Stimulated activated naive CD8-positive, alpha-beta T cell treated with anti-CD3 and anti-CD28 coated beads, Interleukin-15, Interleukin-2, amounts not matched to agents 100 ng/mL and 50 ng/mL, for 24 hours (primary cell): ENCODE data around the gene CFAP77.

Experiments used
- H3K27ac Mint-ChIP-seq: one replicate; pipeline ENCODE4 v1.8.0; 2021; ENCODE audit warnings: mild to moderate bottlenecking, mixed read lengths
- H3K27me3 Mint-ChIP-seq: one replicate; pipeline ENCODE4 v1.8.0; 2021; ENCODE audit warnings: mixed read lengths
- H3K36me3 Mint-ChIP-seq: one replicate; pipeline ENCODE4 v1.8.0; 2021; ENCODE audit warnings: low read depth, mixed read lengths
- H3K4me1 Mint-ChIP-seq: one replicate; pipeline ENCODE4 v1.8.0; 2021; ENCODE audit warnings: low read depth, mixed read lengths
- H3K4me3 Mint-ChIP-seq: one replicate; pipeline ENCODE4 v1.8.0; 2021; ENCODE audit warnings: mild to moderate bottlenecking, mixed read lengths
- H3K9me3 Mint-ChIP-seq: one replicate; pipeline ENCODE4 v1.8.0; 2021; ENCODE audit warnings: mixed read lengths

Gene CFAP77

GRCh38 chr9:132422574-132422973, 12.6 kb downstream of the CFAP77 start:
- peaks cover 77% of the 10 kb centered on the region for H3K27me3 Mint-ChIP-seq
- H3K4me1 Mint-ChIP-seq: no peaks in the 10 kb centered on the region
- H3K36me3 Mint-ChIP-seq: no peaks in the 10 kb centered on the region
- no peaks in the 10 kb centered on the region for H3K9me3 Mint-ChIP-seq
- no peak overlapping the region for H3K27ac Mint-ChIP-seq
- H3K4me3 Mint-ChIP-seq: no peak overlapping the region

DNA sequence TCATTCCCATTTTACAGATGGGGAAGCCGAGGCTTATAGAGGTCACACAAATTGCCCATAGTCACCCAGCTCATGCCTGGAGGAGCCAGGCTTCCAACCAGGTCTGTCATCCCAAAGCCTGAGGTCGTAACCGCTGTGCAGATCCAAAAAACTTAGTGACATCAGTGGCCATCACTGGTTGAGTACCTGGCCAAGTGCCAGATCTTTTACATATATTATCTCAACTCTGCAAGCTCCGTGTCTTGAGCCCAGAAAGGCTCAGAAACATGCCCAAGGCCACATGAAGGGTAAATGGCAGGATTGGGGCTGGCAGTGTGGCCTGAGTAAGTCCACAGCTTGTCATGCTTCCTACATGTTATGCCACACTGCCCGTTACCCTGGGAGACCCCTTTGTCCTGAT, 13.5 kb downstream of the CFAP77 start:
- Mint-ChIP-seq H3K9me3 (no peaks in the 10 kb centered on the region), H3K36me3 (no peaks in the 10 kb centered on the region), H3K4me1 (no peaks in the 10 kb centered on the region), H3K27me3 (peaks cover 74% of the 10 kb centered on the region), H3K27ac (no peak overlapping the region), H3K4me3 (no peak overlapping the region)

- Mint-ChIP-seq H3K27me3 (peaks cover 68% of the 10 kb centered on the region), H3K27ac (no peak overlapping the region), H3K4me3 (no peak overlapping the region), H3K4me1 (no peaks in the 10 kb centered on the region), H3K36me3 (no peaks in the 10 kb centered on the region), H3K9me3 (no peaks in the 10 kb centered on the region)
Measured at GRCh38 chr9:132424857-132425674, 15.1 kb downstream of the CFAP77 start.

GRCh38 chr9:132425675-132426062, 15.7 kb downstream of the CFAP77 start:
- no peak overlapping the region for H3K27ac Mint-ChIP-seq
- H3K36me3 Mint-ChIP-seq: no peaks in the 10 kb centered on the region
- no peak overlapping the region for H3K4me3 Mint-ChIP-seq
- no peaks in the 10 kb centered on the region for H3K9me3 Mint-ChIP-seq
- H3K27me3 Mint-ChIP-seq: peaks cover 71% of the 10 kb centered on the region
- H3K4me1 Mint-ChIP-seq: no peaks in the 10 kb centered on the region

- H3K27ac Mint-ChIP-seq: no peak overlapping the region
- H3K4me1 Mint-ChIP-seq: no peaks in the 10 kb centered on the region
- H3K27me3 Mint-ChIP-seq: peaks cover 82% of the 10 kb centered on the region
- H3K9me3 Mint-ChIP-seq: no peaks in the 10 kb centered on the region
- H3K36me3 Mint-ChIP-seq: no peaks in the 10 kb centered on the region
- H3K4me3 Mint-ChIP-seq: no peak overlapping the region
Measured at GRCh38 chr9:132426639-132427414, 16.8 kb downstream of the CFAP77 start.

GRCh38 chr9:132430998-132431397, 21.0 kb downstream of the CFAP77 start:
- Mint-ChIP-seq H3K27me3 (peaks cover 66% of the 10 kb centered on the region), H3K27ac (no peak overlapping the region), H3K36me3 (no peaks in the 10 kb centered on the region), H3K4me1 (no peaks in the 10 kb centered on the region), H3K9me3 (no peaks in the 10 kb centered on the region), H3K4me3 (no peak overlapping the region)

- H3K27me3 Mint-ChIP-seq: peaks cover 53% of the 10 kb centered on the region
- H3K4me3 Mint-ChIP-seq: no peak overlapping the region
- no peaks in the 10 kb centered on the region for H3K4me1 Mint-ChIP-seq
- H3K9me3 Mint-ChIP-seq: no peaks in the 10 kb centered on the region
- no peaks in the 10 kb centered on the region for H3K36me3 Mint-ChIP-seq
- H3K27ac Mint-ChIP-seq: no peak overlapping the region
Measured at GRCh38 chr9:132434881-132435280, 24.9 kb downstream of the CFAP77 start.

DNA sequence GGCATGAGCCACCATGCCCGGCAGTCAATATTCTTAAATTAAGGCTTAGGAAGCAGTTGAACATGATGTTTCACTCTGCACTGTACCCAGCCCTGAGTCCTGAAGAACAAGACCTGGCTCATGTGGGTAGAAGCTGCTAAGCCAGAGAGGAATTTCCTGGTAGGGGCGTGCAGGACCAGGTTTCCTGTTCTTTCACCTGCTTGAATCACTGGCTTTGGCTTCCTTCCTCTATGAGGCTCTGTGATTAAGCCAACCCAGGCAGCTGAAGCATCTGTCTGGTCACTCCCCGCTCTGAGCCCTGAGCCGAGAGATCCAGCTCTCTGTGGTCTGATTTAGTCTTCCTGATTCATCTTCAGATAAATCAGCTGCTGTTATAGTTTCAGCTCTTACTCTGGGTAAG, 29.1 kb downstream of the CFAP77 start:
- Mint-ChIP-seq H3K27ac (no peak overlapping the region), H3K4me1 (no peaks in the 10 kb centered on the region), H3K9me3 (no peaks in the 10 kb centered on the region), H3K36me3 (no peaks in the 10 kb centered on the region), H3K27me3 (peaks cover 59% of the 10 kb centered on the region), H3K4me3 (no peak overlapping the region)

GRCh38 chr9:132440735-132441134, 30.7 kb downstream of the CFAP77 start:
- Mint-ChIP-seq H3K4me1 (no peaks in the 10 kb centered on the region), H3K9me3 (no peaks in the 10 kb centered on the region), H3K4me3 (no peak overlapping the region), H3K27me3 (peaks cover 63% of the 10 kb centered on the region), H3K27ac (no peak overlapping the region), H3K36me3 (no peaks in the 10 kb centered on the region)

DNA sequence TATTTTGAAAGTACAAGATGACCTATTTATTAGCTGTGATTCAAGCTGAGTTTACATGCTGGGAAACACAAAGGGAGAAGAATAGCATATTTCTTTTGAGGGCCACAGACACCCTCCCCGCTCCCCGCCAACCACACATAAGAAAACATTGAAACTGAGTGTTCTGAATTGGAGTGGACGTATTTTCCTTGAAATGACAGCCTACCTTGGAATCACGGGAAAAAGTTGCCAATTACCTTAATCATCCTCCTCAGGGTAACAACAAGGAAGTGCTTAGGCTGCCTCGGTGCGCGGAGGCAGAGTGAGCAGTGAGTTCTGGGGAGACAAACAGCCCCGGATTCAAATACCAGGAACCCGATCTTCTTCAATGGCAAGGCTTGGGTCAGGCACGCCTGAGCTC, 31.4 kb downstream of the CFAP77 start:
- Mint-ChIP-seq H3K27me3 (peaks cover 62% of the 10 kb centered on the region), H3K9me3 (no peaks in the 10 kb centered on the region), H3K27ac (no peak overlapping the region), H3K4me1 (no peaks in the 10 kb centered on the region), H3K36me3 (no peaks in the 10 kb centered on the region), H3K4me3 (no peak overlapping the region)

DNA sequence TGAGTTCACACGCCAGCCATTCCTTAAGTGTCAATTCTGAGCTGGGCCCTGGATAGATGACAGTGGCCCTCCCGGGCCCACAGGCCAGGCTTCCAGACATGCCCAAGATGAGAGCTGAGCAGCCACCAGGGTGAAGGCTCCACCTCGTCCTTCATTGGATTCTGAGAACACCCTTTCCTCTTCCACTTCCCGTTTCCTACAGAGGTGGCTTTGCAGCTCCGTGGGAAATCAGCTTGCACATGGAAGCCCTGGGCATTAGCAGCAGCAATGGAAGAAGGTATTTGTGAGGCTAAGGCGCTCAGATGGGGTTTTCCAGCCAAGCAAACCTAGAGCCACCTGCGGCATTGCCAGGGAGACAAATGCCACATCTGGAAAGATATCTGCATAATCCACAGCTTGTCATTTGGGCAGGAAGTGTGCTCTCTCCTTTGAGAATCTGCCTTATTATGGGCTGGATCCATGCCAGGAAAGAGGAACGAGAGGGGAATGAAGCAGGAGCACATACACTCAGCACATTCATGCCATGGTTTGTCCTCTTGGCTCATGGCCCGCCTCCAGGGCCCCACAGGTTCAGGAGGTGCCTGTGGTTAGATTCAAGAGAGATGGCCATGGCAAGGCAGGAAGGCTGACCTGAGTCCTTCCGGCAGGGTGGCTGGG, 34.1 kb downstream of the CFAP77 start:
- Mint-ChIP-seq H3K27ac (no peak overlapping the region), H3K36me3 (no peaks in the 10 kb centered on the region), H3K4me1 (no peaks in the 10 kb centered on the region), H3K4me3 (no peak overlapping the region), H3K27me3 (peaks cover 75% of the 10 kb centered on the region), H3K9me3 (no peaks in the 10 kb centered on the region)

- no peaks in the 10 kb centered on the region for H3K9me3 Mint-ChIP-seq
- H3K4me3 Mint-ChIP-seq: no peak overlapping the region
- no peaks in the 10 kb centered on the region for H3K36me3 Mint-ChIP-seq
- peaks cover 71% of the 10 kb centered on the region for H3K27me3 Mint-ChIP-seq
- H3K27ac Mint-ChIP-seq: no peak overlapping the region
- peaks cover 16% of the 10 kb centered on the region for H3K4me1 Mint-ChIP-seq
Measured at GRCh38 chr9:132446887-132447286, 36.9 kb downstream of the CFAP77 start.

DNA sequence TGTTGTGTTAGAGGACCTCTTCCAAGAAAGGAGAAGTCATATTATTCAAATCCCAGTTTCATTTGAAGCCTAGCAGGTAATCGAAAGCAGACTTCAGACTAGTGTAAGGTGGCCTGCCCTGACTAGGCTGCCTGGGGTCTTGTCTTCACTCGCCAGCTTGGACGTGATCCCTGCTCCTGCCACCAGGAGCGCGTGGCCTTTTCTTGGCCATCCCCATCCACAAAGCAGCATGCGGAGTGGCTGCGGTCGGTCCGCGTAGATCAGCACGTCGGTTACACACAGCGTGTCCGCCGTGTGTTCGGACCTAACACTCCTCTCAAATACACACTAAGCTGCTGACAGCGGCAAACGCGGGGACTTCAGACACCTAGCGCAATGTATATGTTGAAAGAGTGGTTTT, 37.3 kb downstream of the CFAP77 start:
- Mint-ChIP-seq H3K36me3 (no peaks in the 10 kb centered on the region), H3K4me3 (no peak overlapping the region), H3K9me3 (no peaks in the 10 kb centered on the region), H3K4me1 (peaks cover 19% of the 10 kb centered on the region), H3K27ac (no peak overlapping the region), H3K27me3 (peaks cover 71% of the 10 kb centered on the region)

DNA sequence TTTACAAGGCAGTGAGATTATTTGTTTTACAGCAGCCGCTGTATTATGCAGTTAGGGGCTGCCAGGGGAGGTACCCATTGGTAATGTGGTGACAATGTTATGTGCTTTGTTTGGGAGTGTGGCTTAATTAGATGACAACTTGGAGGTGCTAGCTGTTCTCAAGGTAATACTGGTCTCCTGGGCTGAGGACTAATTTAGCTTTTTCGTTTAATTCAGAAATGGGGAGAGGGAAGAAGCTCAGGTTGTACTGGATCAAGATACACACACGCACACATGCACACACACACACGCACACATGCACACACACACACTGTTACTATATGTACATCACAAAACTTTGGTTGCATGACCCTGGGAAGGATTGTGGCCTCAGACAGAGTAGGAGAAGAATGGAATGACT, 37.9 kb downstream of the CFAP77 start:
- no peak overlapping the region for H3K4me3 Mint-ChIP-seq
- H3K27me3 Mint-ChIP-seq: peaks cover 71% of the 10 kb centered on the region
- H3K9me3 Mint-ChIP-seq: no peaks in the 10 kb centered on the region
- H3K27ac Mint-ChIP-seq: no peak overlapping the region
- peaks cover 19% of the 10 kb centered on the region for H3K4me1 Mint-ChIP-seq
- no peaks in the 10 kb centered on the region for H3K36me3 Mint-ChIP-seq

- no peaks in the 10 kb centered on the region for H3K9me3 Mint-ChIP-seq
- H3K4me3 Mint-ChIP-seq: peak overlapping the region; percentile 23
- peaks cover 57% of the 10 kb centered on the region for H3K27me3 Mint-ChIP-seq
- H3K4me1 Mint-ChIP-seq: peaks cover 19% of the 10 kb centered on the region
- no peak overlapping the region for H3K27ac Mint-ChIP-seq
- H3K36me3 Mint-ChIP-seq: no peaks in the 10 kb centered on the region
Measured at GRCh38 chr9:132451276-132451675, 41.3 kb downstream of the CFAP77 start.
